HG03442 (cell line): ENCODE measurements around the gene TREML1.
"Not testable (repeated sequence)": the region's sequence is repeated elsewhere in the genome, so short reads cannot be mapped to it uniquely, and the experiment has no call there.

Experiments used
- ATAC-seq: cut with Tn5 transposase; IDR thresholded peaks from one replicate; pipeline ENCODE4 v1.9.1; 2021; ENCODE audit warnings: mild to moderate bottlenecking, moderate library complexity; ENCODE audit not compliant: unreplicated experiment

Gene TREML1

GRCh38 chr6:41153992-41154625 is at the start of gene TREML1:
Gene TREML1 (minus strand): TSS chr6:41154347. CDS start chr6:41154288, 59 bp downstream.
- no peak for ATAC-seq

GRCh38 chr6:41201764-41202173 is 47.6 kb upstream of the TREML1 start:
- no peak for ATAC-seq

GRCh38 chr6:41200901-41201763 is 47.0 kb upstream of the TREML1 start, which contains the start of gene TREML2:
Gene TREML2 (minus strand): TSS chr6:41201149. CDS start chr6:41201008, 141 bp downstream.
- no peak for ATAC-seq

- no peak for ATAC-seq
These were observed 46.3 kb upstream of the TREML1 start for GRCh38 chr6:41200296-41200900.

- ATAC-seq, result peak; percentile 45
These were observed 45.6 kb upstream of the TREML1 start for GRCh38 chr6:41199552-41200246.

GRCh38 chr6:41197234-41197633 is 43.1 kb upstream of the TREML1 start:
- no peak for ATAC-seq

GRCh38 chr6:41194386-41194785 is 40.2 kb upstream of the TREML1 start:
- no peak for ATAC-seq

- ATAC-seq, result no peak
These were observed 39.7 kb upstream of the TREML1 start for GRCh38 chr6:41193884-41194283.

GRCh38 chr6:41193171-41193734 is 39.1 kb upstream of the TREML1 start:
- ATAC-seq, result no peak

GRCh38 chr6:41191569-41191968 is 37.4 kb upstream of the TREML1 start:
- no peak for ATAC-seq

GRCh38 chr6:41190791-41191190 is 36.6 kb upstream of the TREML1 start:
- ATAC-seq, result no peak

- no peak for ATAC-seq
These were observed 35.8 kb upstream of the TREML1 start for GRCh38 chr6:41189967-41190366.

GRCh38 chr6:41189046-41189445 is 34.9 kb upstream of the TREML1 start:
- not testable (repeated sequence) for ATAC-seq

GRCh38 chr6:41187924-41188886 is 34.1 kb upstream of the TREML1 start:
- no peak for ATAC-seq

- ATAC-seq, result no peak
These were observed 31.9 kb upstream of the TREML1 start for GRCh38 chr6:41186031-41186562.

GRCh38 chr6:41184761-41185160 is 30.6 kb upstream of the TREML1 start:
- ATAC-seq, result no peak

- no peak for ATAC-seq
These were observed 28.2 kb upstream of the TREML1 start for GRCh38 chr6:41182069-41183034.

- no peak for ATAC-seq
These were observed 27.4 kb upstream of the TREML1 start for GRCh38 chr6:41181566-41181965.
